Activated CD8-positive, alpha-beta T cell treated with anti-CD3 and anti-CD28 coated beads for 36 hours (primary cell): ENCODE results near the gene LRP3. TPM values are rescaled to one million over a fixed set of nuclear protein-coding genes. Genes with fewer than 3 reads are reported as not detected.

Experiments
- ATAC-seq: fragments of 200-7000 bp; cut with Tn5 transposase; one replicate; pipeline ENCODE4 v1.10.0; 2021; ENCODE audit warnings: mild to moderate bottlenecking, moderate library complexity
- CTCF ChIA-PET: fragments of 350-600 bp; sonication (Branson Sonifier 250); formaldehyde crosslinking; loops from one replicate; lab custom pipeline; 2021; ENCODE audit warnings: antibody characterized with exemption; lab: Charles Lee
- POLR2A ChIA-PET: fragments of 350-600 bp; sonication (Branson Sonifier 250); formaldehyde crosslinking; loops from one replicate; lab custom pipeline; 2021; ENCODE audit warnings: antibody characterized with exemption; lab: Charles Lee
- DNase-seq: peaks from one replicate; pipeline ENCODE4 v3.0.0-alpha.2; 2020
- H3K27ac Mint-ChIP-seq: one replicate; pipeline ENCODE4 v1.8.0; 2021; ENCODE audit warnings: mild to moderate bottlenecking, mixed read lengths
- H3K27me3 Mint-ChIP-seq: one replicate; pipeline ENCODE4 v1.8.0; 2021; ENCODE audit warnings: mixed read lengths
- H3K36me3 Mint-ChIP-seq: one replicate; pipeline ENCODE4 v1.8.0; 2021; ENCODE audit warnings: low read depth, mixed read lengths
- H3K4me1 Mint-ChIP-seq: one replicate; pipeline ENCODE4 v1.8.0; 2021; ENCODE audit warnings: low read depth, mixed read lengths
- H3K4me3 Mint-ChIP-seq: one replicate; pipeline ENCODE4 v1.8.0; 2021; ENCODE audit warnings: mild to moderate bottlenecking, moderate library complexity, mixed read lengths
- H3K9me3 Mint-ChIP-seq: one replicate; pipeline ENCODE4 v1.8.0; 2021; ENCODE audit warnings: mixed read lengths
- CTCF ChIP-seq: fragments of 200-600 bp; IDR thresholded peaks from one replicate; pipeline ENCODE4 v1.8.0; 2022; ENCODE audit warnings: antibody characterized with exemption, mild to moderate bottlenecking
- intact Hi-C: fragments of 100-400 bp; cut with micrococcal nuclease; formaldehyde crosslinking; loops from one replicate; pipeline ENCODE4 v1.10.0; 2022
- total RNA-seq, 2 experiments: library from RNA; stranded (reverse); gene quantifications; one replicate each; pipeline ENCODE4 v1.2.3, GENCODE V29; 2021

The LRP3 gene
- total RNA-seq, 2 experiments from 2014 or later, result 0.27 to 0.31 TPM

- ChIA-PET CTCF (interaction anchor here (1.9 kb wide), 1 partner anchor 16 kb away, joined by 7 read pairs; no protein-coding TSS in a partner anchor), POLR2A (interaction anchor here (0.6 kb wide), 1 partner anchor 205 kb away, joined by 3 read pairs; no protein-coding TSS in a partner anchor)
- peaks cover 5% of the 10 kb centered on the region for H3K4me1 Mint-ChIP-seq
- H3K9me3 Mint-ChIP-seq, result peaks cover 2% of the 10 kb centered on the region
- ATAC-seq (no peak), DNase-seq (no peak)
- intact Hi-C loops, result no loop called here
- H3K36me3 Mint-ChIP-seq, result peaks cover 5% of the 10 kb centered on the region
- no peak for TF ChIP-seq CTCF
- no peaks in the 10 kb centered on the region for H3K27me3 Mint-ChIP-seq
- no peak overlapping the region for H3K4me3 Mint-ChIP-seq
- H3K27ac Mint-ChIP-seq, result no peak overlapping the region
These were observed 25.6 kb upstream of the LRP3 start for GRCh38 chr19:33168528-33168927.

GRCh38 chr19:33171222-33171795 lies 22.8 kb upstream of the LRP3 start:
- ChIA-PET CTCF (interaction anchor here (1.2 to 2.1 kb wide), 2 partner anchors 13 to 27 kb away, joined by 3 to 11 read pairs; no protein-coding TSS in a partner anchor), POLR2A (interaction anchor here (1.1 kb wide), 1 partner anchor 10 kb away, joined by 4 read pairs; no protein-coding TSS in a partner anchor)
- ATAC-seq (no peak), DNase-seq (no peak)
- H3K9me3 Mint-ChIP-seq, result peaks cover 2% of the 10 kb centered on the region
- H3K36me3 Mint-ChIP-seq, result peaks cover 5% of the 10 kb centered on the region
- H3K4me1 Mint-ChIP-seq, result peaks cover 20% of the 10 kb centered on the region
- H3K27ac Mint-ChIP-seq, result no peak overlapping the region
- no peak for TF ChIP-seq CTCF
- no peaks in the 10 kb centered on the region for H3K27me3 Mint-ChIP-seq
- intact Hi-C loops, result no loop called here
- no peak overlapping the region for H3K4me3 Mint-ChIP-seq

- Mint-ChIP-seq H3K27ac (no peak overlapping the region), H3K27me3 (peaks cover 2% of the 10 kb centered on the region), H3K36me3 (peaks cover 8% of the 10 kb centered on the region), H3K9me3 (peaks cover 2% of the 10 kb centered on the region), H3K4me1 (peaks cover 22% of the 10 kb centered on the region), H3K4me3 (no peak overlapping the region)
- ChIA-PET CTCF (interaction anchor here (2.1 to 4.7 kb wide), 4 partner anchors 12 to 27 kb away, joined by 7 to 28 read pairs (median 10); no protein-coding TSS in a partner anchor), POLR2A (no interaction called here)
- ATAC-seq (no peak), DNase-seq (no peak)
- TF ChIP-seq CTCF, result no peak
- intact Hi-C loops, result no loop called here
These were observed 22.2 kb upstream of the LRP3 start for GRCh38 chr19:33171916-33172359.

GRCh38 chr19:33174186-33174585 lies 19.9 kb upstream of the LRP3 start:
- H3K36me3 Mint-ChIP-seq, result peaks cover 6% of the 10 kb centered on the region
- CTCF ChIA-PET, result interaction anchor here (2.2 to 4.7 kb wide), 3 partner anchors 10 to 30 kb away, joined by 7 to 28 read pairs (median 9); no protein-coding TSS in a partner anchor
- H3K4me1 Mint-ChIP-seq, result peaks cover 31% of the 10 kb centered on the region

More at GRCh38 chr19:33174186-33174585, 19.9 kb upstream of the LRP3 start:
- ATAC-seq (no peak), DNase-seq (no peak)
- POLR2A ChIA-PET, result interaction anchor here (5.5 kb wide), 1 partner anchor 14 kb away, joined by 52 read pairs; no protein-coding TSS in a partner anchor
- intact Hi-C loops, result no loop called here
- TF ChIP-seq CTCF, result no peak
- Mint-ChIP-seq H3K4me3 (no peak overlapping the region), H3K27me3 (peaks cover 2% of the 10 kb centered on the region), H3K9me3 (no peaks in the 10 kb centered on the region), H3K27ac (no peak overlapping the region)
